MV-4-11 (cell line): ENCODE measurements around the gene KIAA0232.
"Not testable (repeated sequence)": the region's sequence is repeated elsewhere in the genome, so short reads cannot be mapped to it uniquely, and the experiment has no call there.

Source experiments
- DNase-seq: peaks from one replicate; lab custom pipeline; 2025; lab: John Stamatoyannopoulos, UW

The KIAA0232 gene

DNA sequence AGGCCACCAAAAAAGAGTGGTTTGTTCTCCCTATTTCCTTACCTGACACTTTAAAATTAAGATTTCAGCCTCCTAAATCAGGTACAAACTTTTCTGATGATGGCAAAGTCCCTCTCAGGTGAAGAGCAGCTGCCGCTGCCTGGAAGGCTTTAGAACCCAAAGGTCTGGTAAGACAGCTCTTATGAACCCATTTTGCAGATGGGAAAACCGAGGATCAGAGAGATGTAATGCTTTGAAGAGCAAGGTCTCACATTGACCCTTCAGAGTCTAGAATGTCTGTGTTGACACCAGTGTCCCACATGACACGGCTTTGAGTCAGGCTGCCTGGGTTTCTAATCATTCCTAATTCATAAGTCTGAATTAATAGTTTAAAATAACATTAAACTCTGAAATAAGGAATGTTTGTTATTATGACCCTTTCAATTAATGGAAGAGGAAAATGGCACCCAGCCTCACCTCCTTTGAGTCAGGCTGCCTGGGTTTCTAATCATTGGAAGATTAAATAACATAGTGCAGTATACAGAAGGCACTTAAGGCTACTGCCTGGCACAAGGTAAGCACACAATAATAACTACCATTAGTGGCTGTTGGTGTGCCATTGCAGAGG lies 27.9 kb upstream of the KIAA0232 start:
- no peak for DNase-seq

DNA sequence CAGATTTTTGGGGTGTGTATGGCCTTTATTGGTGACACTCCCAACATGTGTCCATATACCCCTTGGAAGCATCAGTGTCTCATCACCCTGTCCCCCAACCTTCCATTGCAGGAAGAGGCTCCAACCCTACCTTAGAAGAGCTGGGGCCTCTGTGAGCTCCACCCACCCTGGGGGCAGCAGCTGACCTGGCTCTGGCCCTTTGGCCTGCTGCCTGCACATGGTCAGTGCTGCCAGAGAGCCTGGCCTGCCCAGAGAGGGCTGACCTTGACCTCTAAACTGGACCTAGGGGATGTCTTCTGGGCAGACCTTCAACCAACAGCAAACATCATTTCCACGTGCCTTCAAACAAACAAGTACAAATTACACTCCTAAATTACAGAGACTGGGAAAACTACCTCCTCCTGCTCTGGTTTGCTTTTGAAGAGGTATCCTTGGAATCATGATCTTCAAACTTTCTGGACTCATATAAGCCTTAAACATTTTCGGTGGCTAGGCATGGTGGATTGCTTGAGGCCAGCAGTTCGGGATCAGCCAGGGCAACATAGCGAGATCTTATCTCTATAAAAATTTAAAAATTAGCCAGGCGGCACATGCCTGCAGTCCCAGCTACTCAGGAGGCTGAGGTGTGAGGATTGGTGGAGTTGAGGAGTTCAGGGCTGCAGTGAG lies 27.3 kb upstream of the KIAA0232 start:
- no peak for DNase-seq

- not testable (repeated sequence) for DNase-seq
These were observed 26.2 kb upstream of the KIAA0232 start for GRCh38 chr4:6756345-6756744.

GRCh38 chr4:6758728-6759127 lies 23.8 kb upstream of the KIAA0232 start:
- DNase-seq, result no peak

DNA sequence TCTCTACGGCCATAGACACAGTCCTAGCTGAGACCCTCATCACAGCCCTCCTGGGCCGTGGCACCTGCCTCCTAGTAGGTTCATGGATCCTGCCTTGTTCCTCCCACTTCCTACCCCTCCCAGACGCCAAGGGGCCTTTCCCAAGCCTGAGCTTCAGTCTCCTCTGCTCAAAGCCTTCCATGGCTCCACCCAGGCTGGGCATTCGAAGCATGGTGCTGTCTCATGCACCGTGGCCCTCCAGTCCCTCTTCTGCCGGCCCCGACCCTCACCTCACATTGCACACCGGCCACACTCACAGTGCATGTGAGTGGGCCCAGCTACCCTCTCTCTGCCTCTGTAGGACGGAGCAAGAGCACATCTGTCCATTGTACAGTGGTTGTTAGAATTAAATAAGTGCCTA lies 21.7 kb upstream of the KIAA0232 start:
- no peak for DNase-seq

- DNase-seq, result no peak
These were observed 20.6 kb upstream of the KIAA0232 start for GRCh38 chr4:6761649-6762615.

GRCh38 chr4:6763330-6763851 lies 19.1 kb upstream of the KIAA0232 start:
- DNase-seq, result peak; percentile 14

GRCh38 chr4:6764976-6765620 lies 17.4 kb upstream of the KIAA0232 start:
- DNase-seq, result no peak

DNA sequence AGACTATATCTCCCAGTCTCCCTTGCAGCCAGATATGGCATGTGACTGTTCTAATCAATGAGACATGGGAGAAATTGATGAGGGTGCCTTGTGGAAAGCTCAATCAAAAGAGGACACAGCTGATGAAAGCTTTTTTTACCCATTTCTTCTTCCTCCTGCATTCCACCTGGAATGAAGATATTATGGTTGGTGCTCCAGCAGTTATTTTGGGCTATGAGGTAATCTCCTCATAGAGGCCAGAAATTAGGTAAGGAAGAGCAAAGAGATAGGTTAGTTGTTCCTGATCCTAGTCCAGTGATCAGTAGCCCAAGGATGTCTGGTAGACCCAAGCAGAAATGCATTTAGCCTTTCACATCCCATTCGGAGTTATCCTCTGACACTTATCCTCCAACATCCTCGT lies 16.8 kb upstream of the KIAA0232 start:
- no peak for DNase-seq

- DNase-seq, result no peak
These were observed 15.2 kb upstream of the KIAA0232 start for GRCh38 chr4:6767386-6767747.

DNA sequence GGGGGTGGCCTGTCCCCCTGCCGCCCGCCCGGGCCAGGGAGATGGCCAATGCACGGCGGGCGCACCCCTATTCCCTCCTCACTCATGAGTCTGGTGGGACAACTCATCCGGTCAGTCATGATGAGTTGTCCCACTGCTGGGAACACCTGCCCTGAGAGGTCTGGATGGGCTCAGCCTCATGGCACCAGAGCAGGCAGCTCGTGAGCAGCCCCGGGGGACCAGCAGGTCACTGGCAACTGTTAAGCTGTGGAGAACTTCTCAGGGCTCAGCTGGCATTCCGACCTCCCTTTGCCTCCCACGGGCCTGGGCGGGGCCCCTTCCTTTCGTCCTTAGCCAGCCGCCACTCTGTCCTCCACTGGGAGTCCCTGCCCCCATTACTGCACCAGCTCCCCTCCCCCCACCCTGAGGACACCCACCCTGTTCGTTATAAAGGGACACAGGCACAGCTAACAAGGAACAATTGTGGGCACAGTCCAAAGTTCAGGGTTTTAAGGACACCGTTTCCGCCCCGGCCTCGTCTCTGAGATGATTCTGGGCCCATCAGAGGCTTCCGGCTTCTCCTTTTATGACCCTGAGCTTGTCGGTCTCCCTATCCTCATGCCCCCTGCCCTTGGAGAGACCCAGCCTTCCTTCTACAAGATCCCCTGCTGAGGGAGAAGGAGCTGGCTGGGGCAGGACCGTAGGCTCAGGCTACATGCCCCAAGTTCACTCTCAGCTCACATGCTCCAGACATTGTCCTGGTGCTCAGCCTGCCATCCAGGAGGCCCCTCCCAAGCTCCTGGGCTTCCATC lies 14.6 kb upstream of the KIAA0232 start:
- no peak for DNase-seq

DNA sequence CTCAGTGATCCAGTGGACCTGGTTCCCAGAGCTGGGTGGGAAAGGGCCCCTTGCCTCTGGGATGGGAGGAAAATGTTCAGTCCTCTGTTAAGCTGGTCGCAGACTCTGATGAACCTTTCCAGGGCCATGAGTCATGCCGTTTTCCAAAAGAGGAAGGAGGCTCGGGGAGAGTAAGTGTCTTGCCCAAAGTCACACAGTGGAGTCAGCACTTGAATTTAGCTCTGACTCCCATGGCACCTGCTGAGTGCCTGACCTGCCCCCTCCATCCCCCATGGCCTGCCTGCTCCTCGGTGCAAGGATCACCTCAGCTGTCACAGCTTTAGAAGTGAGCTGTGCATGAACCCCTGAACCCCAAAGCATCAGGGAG lies 14.0 kb upstream of the KIAA0232 start:
- peak; percentile 77 for DNase-seq

GRCh38 chr4:6769233-6769988 lies 13.1 kb upstream of the KIAA0232 start:
- no peak for DNase-seq

GRCh38 chr4:6769989-6770420 lies 12.5 kb upstream of the KIAA0232 start:
- DNase-seq, result no peak

- no peak for DNase-seq
These were observed 11.8 kb upstream of the KIAA0232 start for GRCh38 chr4:6770581-6771228.

DNA sequence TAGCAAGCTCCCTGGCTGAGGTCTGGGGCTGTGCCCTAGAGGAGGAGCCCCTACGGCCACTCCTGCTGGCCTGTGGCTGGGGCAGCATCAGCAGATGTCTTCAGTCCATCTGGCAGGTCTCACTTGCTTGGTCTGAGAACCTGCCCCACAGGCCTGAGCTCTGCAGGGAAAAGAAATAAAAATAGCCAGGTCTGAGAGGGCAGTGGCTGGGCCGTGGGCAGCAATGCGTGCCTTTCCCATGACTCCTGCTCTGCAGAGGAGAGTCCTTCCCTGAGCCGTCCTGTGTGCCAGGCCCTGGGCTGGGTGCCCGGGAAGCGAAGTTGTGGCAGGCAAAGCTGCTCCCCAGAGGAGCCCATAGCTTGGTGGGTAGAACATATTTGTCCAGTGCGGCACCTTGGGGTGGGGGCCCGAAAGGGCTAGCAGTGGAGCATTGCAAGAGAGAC lies 11.3 kb upstream of the KIAA0232 start:
- no peak for DNase-seq

GRCh38 chr4:6772223-6772928 lies 10.2 kb upstream of the KIAA0232 start:
- DNase-seq, result peak; percentile 5

DNA sequence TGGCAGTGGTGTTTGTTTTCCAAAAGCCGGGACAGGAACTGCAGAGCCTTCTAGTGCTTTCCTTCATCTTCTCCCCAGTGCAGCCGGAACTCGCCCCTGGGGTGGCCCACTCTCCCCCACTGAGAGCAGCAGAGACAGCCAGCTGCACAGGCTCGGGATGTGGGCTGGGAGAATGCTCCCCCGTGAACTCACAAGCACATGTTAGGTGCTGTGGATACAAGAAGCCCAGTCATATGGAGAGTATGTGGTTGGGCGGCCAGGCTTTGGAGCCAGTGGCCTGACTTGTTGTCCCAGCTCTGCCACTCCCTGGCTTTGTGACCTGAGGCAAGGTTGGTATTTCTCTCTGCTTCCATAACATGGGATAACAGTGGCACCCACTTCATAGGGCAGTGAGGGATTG lies 9.4 kb upstream of the KIAA0232 start:
- DNase-seq, result no peak
